ENCODE data around the gene ARHGAP19. TPM values are rescaled to one million over a fixed set of nuclear protein-coding genes. Genes with fewer than 3 reads are reported as not detected.

ARHGAP19 gene
- total and polyA plus RNA-seq, 2 donors (not counting 1 experiment from before 2014, with no cell fraction given): 5.6 to 7.4 TPM

DNA sequence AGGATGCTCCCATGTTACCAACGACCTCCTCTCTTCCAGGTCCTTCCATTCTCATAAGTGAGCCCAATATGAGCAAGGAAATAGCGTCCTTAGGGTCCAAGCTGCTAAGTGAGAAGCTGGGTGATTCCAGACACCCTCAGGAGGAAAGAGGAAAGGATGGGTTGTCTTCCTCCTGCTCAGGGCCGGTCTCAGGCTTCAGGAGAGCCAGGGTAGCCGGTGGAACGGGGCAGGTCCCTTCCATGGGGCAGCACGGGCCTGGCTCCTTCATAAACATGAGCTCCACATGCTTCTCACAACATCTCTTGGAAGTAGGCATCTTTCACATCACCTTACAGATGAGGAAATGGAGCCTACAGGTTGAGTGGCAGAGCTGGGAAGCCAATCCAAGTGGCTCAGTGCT is 119.4 kb downstream of the ARHGAP19 start:
- Histone ChIP-seq H2AFZ (ENCODE audit: low read length) (no peak overlapping the region), H3K36me3 (ENCODE audit: control insufficient read depth, insufficient read depth, low read length) (no peaks in the 10 kb centered on the region), H3K27ac (ENCODE audit: insufficient read depth, low read length) (no peak overlapping the region), H4K20me1 (ENCODE audit: control insufficient read depth, extremely low read depth, insufficient read depth, low read length) (no peaks in the 10 kb centered on the region), H3K4me1 (ENCODE audit: control insufficient read depth, extremely low read depth, insufficient read depth, low read length) (no peaks in the 10 kb centered on the region), H3K79me2 (ENCODE audit: control insufficient read depth, insufficient read depth, low read length) (no peaks in the 10 kb centered on the region), H3K27me3 (ENCODE audit: control insufficient read depth, insufficient read depth, low read length) (peaks cover 2% of the 10 kb centered on the region), H3K4me2 (ENCODE audit: extremely low read depth, insufficient read depth, low read length) (no peak overlapping the region), H3K4me3 (replicated peaks in 1 of 4; ENCODE audit: control extremely low read depth in 1 of 4, insufficient read depth in 1 of 4, low read depth in 3 of 4, low read length in 4 of 4) (no peak overlapping the region), H3K9me3 (ENCODE audit: control insufficient read depth, insufficient read depth, low read depth, low read length) (no peaks in the 10 kb centered on the region), H3K9ac (ENCODE audit: insufficient read depth, low read length) (no peak overlapping the region)
- TF ChIP-seq EZH2 (IDR thresholded peaks at IDR 0.05; ENCODE audit: low read length, missing control alignments): no peak
- TF ChIP-seq, protein P1, sequence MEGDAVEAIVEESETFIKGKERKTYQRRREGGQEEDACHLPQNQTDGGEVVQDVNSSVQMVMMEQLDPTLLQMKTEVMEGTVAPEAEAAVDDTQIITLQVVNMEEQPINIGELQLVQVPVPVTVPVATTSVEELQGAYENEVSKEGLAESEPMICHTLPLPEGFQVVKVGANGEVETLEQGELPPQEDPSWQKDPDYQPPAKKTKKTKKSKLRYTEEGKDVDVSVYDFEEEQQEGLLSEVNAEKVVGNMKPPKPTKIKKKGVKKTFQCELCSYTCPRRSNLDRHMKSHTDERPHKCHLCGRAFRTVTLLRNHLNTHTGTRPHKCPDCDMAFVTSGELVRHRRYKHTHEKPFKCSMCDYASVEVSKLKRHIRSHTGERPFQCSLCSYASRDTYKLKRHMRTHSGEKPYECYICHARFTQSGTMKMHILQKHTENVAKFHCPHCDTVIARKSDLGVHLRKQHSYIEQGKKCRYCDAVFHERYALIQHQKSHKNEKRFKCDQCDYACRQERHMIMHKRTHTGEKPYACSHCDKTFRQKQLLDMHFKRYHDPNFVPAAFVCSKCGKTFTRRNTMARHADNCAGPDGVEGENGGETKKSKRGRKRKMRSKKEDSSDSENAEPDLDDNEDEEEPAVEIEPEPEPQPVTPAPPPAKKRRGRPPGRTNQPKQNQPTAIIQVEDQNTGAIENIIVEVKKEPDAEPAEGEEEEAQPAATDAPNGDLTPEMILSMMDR (conservative IDR thresholded peaks at IDR 0.05 in 1 of 2, IDR thresholded peaks at IDR 0.05 in 1 of 2; ENCODE audit: low read depth in 1 of 2, low read length in 2 of 2): no peak
- no peak for DNase-seq (ENCODE audit: low read depth in 2 of 2)

Other genes starting within 250 kb of the ARHGAP19 start
- under 0.01 and 0.17 TPM in 2 replicates for gene SLIT1, start 106.7 kb downstream of the ARHGAP19 start, total RNA-seq
- 0.01 and 0.02 TPM in 2 replicates for gene SLIT1, start 106.7 kb downstream of the ARHGAP19 start, polyA plus RNA-seq
- 2.8 TPM in 2 replicates for gene FRAT1, start 26.6 kb upstream of the ARHGAP19 start, total RNA-seq
- 0.48 and 0.70 TPM in 2 replicates for gene FRAT1, start 26.6 kb upstream of the ARHGAP19 start, polyA plus RNA-seq
- 5.3 and 6.7 TPM in 2 replicates for gene FRAT2, start 42.1 kb upstream of the ARHGAP19 start, total RNA-seq
- 2.0 and 2.2 TPM in 2 replicates for gene FRAT2, start 42.1 kb upstream of the ARHGAP19 start, polyA plus RNA-seq
- gene RRP12, start 108.7 kb upstream of the ARHGAP19 start, total RNA-seq: 10.5 and 10.7 TPM in 2 replicates
- gene RRP12, start 108.7 kb upstream of the ARHGAP19 start, polyA plus RNA-seq: 6.1 and 11.1 TPM in 2 replicates
- 165 and 209 TPM in 2 replicates for gene PGAM1, start 133.6 kb upstream of the ARHGAP19 start, total RNA-seq
- 498 and 510 TPM in 2 replicates for gene PGAM1, start 133.6 kb upstream of the ARHGAP19 start, polyA plus RNA-seq
- 32.7 and 33.1 TPM in 2 replicates for gene EXOSC1, start 153.4 kb upstream of the ARHGAP19 start, total RNA-seq
- 39.5 and 45.4 TPM in 2 replicates for gene EXOSC1, start 153.4 kb upstream of the ARHGAP19 start, polyA plus RNA-seq
- 33.4 and 39.3 TPM in 2 replicates for gene ZDHHC16, start 153.5 kb upstream of the ARHGAP19 start, total RNA-seq
- gene ZDHHC16, start 153.5 kb upstream of the ARHGAP19 start, polyA plus RNA-seq: 60.2 and 69.6 TPM in 2 replicates
- gene MMS19, start 205.8 kb upstream of the ARHGAP19 start, total RNA-seq: 43.7 and 64.7 TPM in 2 replicates
- gene MMS19, start 205.8 kb upstream of the ARHGAP19 start, polyA plus RNA-seq: 44.7 and 53.9 TPM in 2 replicates
- gene UBTD1, start 206.3 kb upstream of the ARHGAP19 start, total RNA-seq: 20.3 and 22.0 TPM in 2 replicates
- gene UBTD1, start 206.3 kb upstream of the ARHGAP19 start, polyA plus RNA-seq: 10.7 and 15.0 TPM in 2 replicates